ENCODE measurements around the gene CFAP73. TPM values are rescaled to one million over a fixed set of nuclear protein-coding genes. Genes with fewer than 3 reads are reported as not detected.

The CFAP73 gene
- total RNA-seq, 1 donor: not detected

DNA sequence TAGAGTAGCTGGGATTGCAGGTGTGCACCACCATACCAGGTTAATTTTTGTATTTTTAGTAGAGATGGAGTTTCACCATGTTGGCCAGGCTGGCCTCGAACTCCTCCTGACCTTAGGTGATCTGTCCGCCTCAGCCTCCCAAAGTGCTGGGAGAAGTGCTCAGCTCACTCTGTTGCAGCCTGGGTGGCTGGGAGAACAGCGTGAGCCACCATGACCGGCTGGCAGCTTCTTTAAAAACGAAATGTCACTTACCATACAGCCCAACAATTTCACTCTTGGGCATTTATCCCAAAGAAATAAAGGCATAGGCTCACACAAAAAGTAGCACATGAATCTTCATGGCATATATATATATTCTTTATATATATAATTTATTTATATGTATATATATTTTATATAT lies 4.7 kb upstream of the CFAP73 start:
- no peaks in the 10 kb centered on the region for H3K9me3 ChIP-seq (ENCODE audit: low read depth, low read length)
- H3K27me3 ChIP-seq (ENCODE audit: insufficient read depth, low read length): no peaks in the 10 kb centered on the region
- H3K4me3 ChIP-seq (ENCODE audit: low read length): no peak overlapping the region
- H3K4me1 ChIP-seq (ENCODE audit: insufficient read depth, low read length): peaks cover 33% of the 10 kb centered on the region

- Histone ChIP-seq H3K9me3 (ENCODE audit: low read depth, low read length) (no peaks in the 10 kb centered on the region), H3K4me3 (ENCODE audit: low read length) (no peak overlapping the region)
Measured at GRCh38 chr12:113145720-113146551, 3.6 kb upstream of the CFAP73 start.

GRCh38 chr12:113146999-113147398 lies 2.5 kb upstream of the CFAP73 start:
- no peak overlapping the region for H3K4me3 ChIP-seq (ENCODE audit: low read length)
- H3K4me1 ChIP-seq (ENCODE audit: insufficient read depth, low read length): peaks cover 27% of the 10 kb centered on the region
- H3K9me3 ChIP-seq (ENCODE audit: low read depth, low read length): no peaks in the 10 kb centered on the region
- peaks cover 4% of the 10 kb centered on the region for H3K27me3 ChIP-seq (ENCODE audit: insufficient read depth, low read length)

More at GRCh38 chr12:113145720-113146551, 3.6 kb upstream of the CFAP73 start:
- Histone ChIP-seq H3K4me1 (ENCODE audit: insufficient read depth, low read length) (peaks cover 33% of the 10 kb centered on the region), H3K27me3 (ENCODE audit: insufficient read depth, low read length) (no peaks in the 10 kb centered on the region)

DNA sequence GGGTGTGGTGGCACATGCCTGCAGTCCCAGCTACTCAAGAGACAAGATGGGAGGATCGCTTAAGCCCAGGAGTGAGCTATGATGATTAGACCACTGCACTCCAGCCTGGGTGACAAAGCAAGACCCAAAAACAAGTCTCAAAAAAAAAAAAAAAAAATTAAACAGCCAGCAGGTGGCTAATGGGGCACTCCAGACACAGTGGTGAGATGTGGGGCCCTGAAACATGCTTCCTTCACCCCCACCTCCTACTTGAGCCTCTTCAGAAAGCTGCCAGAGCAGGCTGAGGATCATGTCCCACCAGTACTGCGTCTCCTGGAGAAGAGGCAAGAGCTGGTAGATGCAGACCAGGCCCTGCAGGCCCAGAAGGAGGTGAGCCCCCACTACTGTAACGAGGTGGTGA lies 2.1 kb downstream of the CFAP73 start:
- peaks cover 33% of the 10 kb centered on the region for H3K4me1 ChIP-seq (ENCODE audit: insufficient read depth, low read length)
- peaks cover 36% of the 10 kb centered on the region for H3K27me3 ChIP-seq (ENCODE audit: insufficient read depth, low read length)
- no peak overlapping the region for H3K4me3 ChIP-seq (ENCODE audit: low read length)
- H3K9me3 ChIP-seq (ENCODE audit: low read depth, low read length): no peaks in the 10 kb centered on the region

- Histone ChIP-seq H3K4me1 (ENCODE audit: insufficient read depth, low read length) (peaks cover 33% of the 10 kb centered on the region), H3K27me3 (ENCODE audit: insufficient read depth, low read length) (peaks cover 36% of the 10 kb centered on the region), H3K4me3 (ENCODE audit: low read length) (no peak overlapping the region), H3K9me3 (ENCODE audit: low read depth, low read length) (no peaks in the 10 kb centered on the region)
Measured at GRCh38 chr12:113152196-113152834, 2.8 kb downstream of the CFAP73 start.

DNA sequence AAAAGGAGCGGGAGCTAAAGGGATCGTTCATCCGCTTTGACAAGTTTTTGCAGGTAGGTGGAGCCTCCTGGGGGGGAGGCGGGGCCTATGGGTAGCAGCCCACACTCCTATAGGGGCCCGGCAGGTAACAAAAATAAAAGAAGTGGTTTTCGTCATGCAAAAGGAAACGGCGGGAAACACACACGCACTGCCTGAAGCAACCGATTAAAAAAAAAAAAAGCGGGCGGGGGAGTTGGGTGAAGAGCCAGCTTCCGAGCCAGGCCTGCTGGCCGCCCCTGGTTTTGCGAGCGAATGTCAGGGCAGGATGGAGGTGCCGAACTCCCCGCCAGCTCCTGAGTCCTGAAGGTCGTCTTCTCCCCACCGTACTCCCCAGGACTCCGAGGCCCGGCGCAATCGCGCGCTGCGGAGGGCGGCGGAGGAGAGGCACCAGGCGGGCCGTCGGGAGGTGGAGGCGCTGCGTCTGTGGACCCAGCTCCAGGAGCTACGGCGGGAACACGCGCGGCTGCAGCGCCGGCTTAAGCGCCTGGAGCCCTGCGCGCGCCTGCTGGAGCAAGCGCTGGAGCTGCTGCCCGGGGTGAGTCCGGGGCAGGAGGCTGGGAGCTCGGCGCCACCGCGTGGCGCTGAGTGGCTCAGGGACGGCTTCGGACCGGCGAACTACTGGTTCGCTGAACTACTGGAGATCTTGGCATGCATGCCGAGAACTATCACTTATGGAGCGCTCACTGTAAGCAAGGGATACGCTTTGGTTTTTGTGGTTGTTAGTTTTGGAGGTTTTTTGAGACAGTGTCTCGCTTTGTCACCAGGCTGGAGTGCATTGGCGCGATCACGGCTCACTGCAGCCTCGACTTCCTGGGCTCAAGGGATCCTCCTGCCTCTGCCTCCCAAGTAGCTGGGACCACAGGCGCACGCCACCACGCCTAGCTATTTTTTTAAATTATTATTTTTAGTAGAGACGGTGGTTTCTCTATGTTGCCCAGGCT lies 3.6 kb downstream of the CFAP73 start:
- Histone ChIP-seq H3K27me3 (ENCODE audit: insufficient read depth, low read length) (peaks cover 36% of the 10 kb centered on the region), H3K4me1 (ENCODE audit: insufficient read depth, low read length) (peaks cover 33% of the 10 kb centered on the region), H3K4me3 (ENCODE audit: low read length) (peak overlapping the region; percentile 29), H3K9me3 (ENCODE audit: low read depth, low read length) (no peaks in the 10 kb centered on the region)

GRCh38 chr12:113154351-113154973 lies 4.9 kb downstream of the CFAP73 start:
- Histone ChIP-seq H3K27me3 (ENCODE audit: insufficient read depth, low read length) (peaks cover 36% of the 10 kb centered on the region), H3K9me3 (ENCODE audit: low read depth, low read length) (no peaks in the 10 kb centered on the region), H3K4me3 (ENCODE audit: low read length) (no peak overlapping the region), H3K4me1 (ENCODE audit: insufficient read depth, low read length) (peaks cover 33% of the 10 kb centered on the region)

GRCh38 chr12:113155060-113155459 lies 5.5 kb downstream of the CFAP73 start:
- Histone ChIP-seq H3K4me3 (ENCODE audit: low read length) (no peak overlapping the region), H3K4me1 (ENCODE audit: insufficient read depth, low read length) (peaks cover 33% of the 10 kb centered on the region), H3K27me3 (ENCODE audit: insufficient read depth, low read length) (peaks cover 36% of the 10 kb centered on the region), H3K9me3 (ENCODE audit: low read depth, low read length) (no peaks in the 10 kb centered on the region)

DNA sequence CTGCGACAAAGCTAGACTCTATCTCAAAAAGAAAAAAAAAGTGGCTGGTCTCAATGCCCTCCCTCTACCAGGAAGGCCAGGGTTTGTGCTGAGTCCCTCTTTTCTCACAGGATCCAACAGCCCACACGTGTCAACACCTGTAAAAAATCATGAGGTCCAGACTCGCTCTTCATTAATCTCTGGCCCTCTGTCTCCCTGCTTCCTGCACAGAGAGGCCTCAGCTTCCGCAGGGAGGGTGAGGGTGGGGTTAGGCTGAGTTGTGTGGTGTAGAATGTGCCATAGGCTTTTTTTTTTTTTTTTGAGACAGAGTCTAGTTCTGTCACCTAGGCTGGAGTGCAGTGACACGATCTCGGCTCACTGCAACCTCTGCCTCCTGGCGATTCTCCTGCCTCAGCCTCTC lies 6.1 kb downstream of the CFAP73 start:
- Histone ChIP-seq H3K9me3 (ENCODE audit: low read depth, low read length) (no peaks in the 10 kb centered on the region), H3K27me3 (ENCODE audit: insufficient read depth, low read length) (peaks cover 36% of the 10 kb centered on the region), H3K4me1 (ENCODE audit: insufficient read depth, low read length) (peaks cover 33% of the 10 kb centered on the region), H3K4me3 (ENCODE audit: low read length) (no peak overlapping the region)

DNA sequence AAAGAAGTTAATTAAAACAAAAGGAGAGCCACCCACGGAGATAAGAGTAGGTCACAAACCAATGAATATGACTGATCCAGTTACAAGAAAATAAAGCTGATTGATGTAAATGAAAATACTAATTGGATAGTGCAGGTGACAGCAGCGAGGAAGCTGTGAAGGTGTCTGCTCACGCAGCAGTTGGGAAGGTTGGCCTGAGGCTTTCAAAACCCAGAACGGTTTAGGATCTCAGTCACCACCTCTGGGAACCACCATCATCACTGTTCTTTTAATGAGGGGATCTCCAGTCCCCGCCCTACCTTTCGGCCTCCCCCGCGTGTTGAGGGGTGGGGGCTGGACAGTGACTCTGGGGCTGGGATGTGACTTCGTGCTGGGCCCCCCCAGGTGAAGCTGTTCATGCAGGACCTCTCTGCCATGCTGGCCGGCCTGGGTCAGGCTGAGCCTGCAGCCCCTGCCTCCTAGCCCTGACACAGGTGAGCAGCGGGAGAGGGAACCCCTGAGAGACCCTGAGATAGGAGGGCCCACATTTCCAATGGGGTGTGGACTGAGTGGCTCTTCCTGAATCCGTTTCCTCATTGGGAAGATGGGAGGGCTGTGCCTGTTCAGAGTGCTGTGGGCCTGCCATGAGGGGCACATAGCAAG lies 7.8 kb downstream of the CFAP73 start:
- peaks cover 29% of the 10 kb centered on the region for H3K27me3 ChIP-seq (ENCODE audit: insufficient read depth, low read length)
- H3K4me3 ChIP-seq (ENCODE audit: low read length): no peak overlapping the region
- no peaks in the 10 kb centered on the region for H3K9me3 ChIP-seq (ENCODE audit: low read depth, low read length)
- H3K4me1 ChIP-seq (ENCODE audit: insufficient read depth, low read length): peaks cover 33% of the 10 kb centered on the region

DNA sequence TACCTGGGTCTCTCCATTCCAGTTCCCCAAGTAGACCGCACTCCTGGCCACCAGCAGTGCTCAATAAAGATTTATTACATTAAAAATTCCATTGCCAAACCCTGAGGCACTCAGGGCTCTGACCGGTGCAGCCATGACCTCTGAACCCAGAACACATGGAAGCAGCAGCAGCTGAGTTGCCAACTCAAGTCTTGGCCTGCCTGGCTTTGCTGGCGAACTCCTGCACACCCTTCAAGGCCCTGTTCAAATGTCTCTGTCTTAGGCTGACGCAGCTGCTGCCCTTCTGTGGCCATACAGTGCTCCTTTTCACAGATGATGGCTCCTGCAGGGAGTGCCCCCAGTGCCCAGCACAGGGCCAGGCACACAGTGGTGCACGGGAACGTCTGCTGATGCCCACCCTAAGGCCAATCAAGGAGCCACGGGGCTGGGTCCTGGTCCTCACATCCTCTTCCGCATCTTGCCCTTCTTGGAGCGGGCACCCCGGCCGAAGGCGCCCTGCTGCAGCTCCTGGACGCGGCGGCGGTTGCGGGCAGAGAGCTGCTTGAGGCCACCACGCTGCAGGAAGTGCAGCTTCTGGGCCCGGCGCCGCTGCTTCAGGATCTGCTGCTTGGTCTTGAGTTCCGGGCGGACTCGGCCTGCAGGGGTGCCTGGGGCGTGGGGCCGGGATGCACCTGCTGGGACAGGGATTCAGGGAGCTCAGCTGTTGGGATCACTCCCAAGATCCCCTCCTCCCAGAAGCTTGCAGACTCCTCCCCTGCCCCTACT lies 9.1 kb downstream of the CFAP73 start:
- Histone ChIP-seq H3K4me1 (ENCODE audit: insufficient read depth, low read length) (peaks cover 20% of the 10 kb centered on the region), H3K4me3 (ENCODE audit: low read length) (no peak overlapping the region), H3K27me3 (ENCODE audit: insufficient read depth, low read length) (peaks cover 19% of the 10 kb centered on the region), H3K9me3 (ENCODE audit: low read depth, low read length) (no peaks in the 10 kb centered on the region)

DNA sequence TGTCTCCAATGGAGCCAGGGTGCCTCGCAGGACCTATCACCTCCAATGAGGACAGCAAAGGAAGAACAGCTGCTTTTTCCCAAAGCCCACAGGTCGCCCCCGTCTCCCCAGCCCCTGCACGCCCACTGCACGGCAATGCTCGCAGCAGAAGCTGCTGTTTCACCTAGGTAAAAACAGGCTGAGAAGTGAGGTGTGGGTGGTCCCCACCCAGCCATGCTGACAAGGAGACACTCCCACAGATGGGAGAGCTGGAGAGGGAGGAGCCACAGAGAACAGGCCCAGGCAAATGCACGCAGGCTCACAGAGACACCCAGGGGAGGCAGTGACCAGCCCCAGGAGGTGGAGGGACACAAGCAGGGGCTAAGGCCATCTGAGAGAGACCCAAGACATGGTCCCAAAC lies 10.4 kb downstream of the CFAP73 start:
- Histone ChIP-seq H3K9me3 (ENCODE audit: low read depth, low read length) (no peaks in the 10 kb centered on the region), H3K4me3 (ENCODE audit: low read length) (no peak overlapping the region), H3K27me3 (ENCODE audit: insufficient read depth, low read length) (peaks cover 6% of the 10 kb centered on the region), H3K4me1 (ENCODE audit: insufficient read depth, low read length) (peaks cover 9% of the 10 kb centered on the region)

DNA sequence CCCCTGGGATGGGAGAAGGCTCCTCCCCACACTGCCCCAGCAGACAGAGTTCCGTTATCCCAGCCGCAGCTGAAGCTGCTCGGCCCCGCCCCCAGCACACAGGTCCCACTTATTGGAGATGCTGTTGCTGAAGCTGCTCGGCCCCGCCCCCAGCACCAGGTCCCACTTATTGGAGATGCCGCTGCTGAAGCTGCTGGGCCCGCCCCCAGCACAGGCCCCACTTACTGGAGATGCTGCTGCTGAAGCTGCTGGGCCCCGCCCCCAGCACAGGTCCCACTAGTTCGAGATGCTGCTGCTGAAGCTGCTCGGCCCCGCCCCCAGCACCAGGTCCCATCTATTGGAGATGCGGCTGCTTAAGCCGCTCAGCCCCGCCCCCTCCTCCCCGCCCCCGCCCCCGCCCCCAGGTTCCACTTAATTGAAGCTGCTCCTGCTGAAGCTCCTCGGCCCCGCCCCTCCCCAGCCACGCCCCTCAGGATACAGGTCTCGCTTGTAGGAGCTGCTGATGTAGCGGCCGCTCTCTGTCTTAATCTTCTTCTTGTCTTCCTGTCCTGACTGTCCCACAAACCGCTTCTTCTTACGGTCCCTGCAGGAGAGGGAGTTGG lies 12.0 kb downstream of the CFAP73 start:
- Histone ChIP-seq H3K27me3 (ENCODE audit: insufficient read depth, low read length) (no peaks in the 10 kb centered on the region), H3K4me3 (ENCODE audit: low read length) (no peak overlapping the region), H3K4me1 (ENCODE audit: insufficient read depth, low read length) (no peaks in the 10 kb centered on the region), H3K9me3 (ENCODE audit: low read depth, low read length) (no peaks in the 10 kb centered on the region)
